Measurements from ENCODE around the gene GSDMA.

Gene GSDMA

DNA sequence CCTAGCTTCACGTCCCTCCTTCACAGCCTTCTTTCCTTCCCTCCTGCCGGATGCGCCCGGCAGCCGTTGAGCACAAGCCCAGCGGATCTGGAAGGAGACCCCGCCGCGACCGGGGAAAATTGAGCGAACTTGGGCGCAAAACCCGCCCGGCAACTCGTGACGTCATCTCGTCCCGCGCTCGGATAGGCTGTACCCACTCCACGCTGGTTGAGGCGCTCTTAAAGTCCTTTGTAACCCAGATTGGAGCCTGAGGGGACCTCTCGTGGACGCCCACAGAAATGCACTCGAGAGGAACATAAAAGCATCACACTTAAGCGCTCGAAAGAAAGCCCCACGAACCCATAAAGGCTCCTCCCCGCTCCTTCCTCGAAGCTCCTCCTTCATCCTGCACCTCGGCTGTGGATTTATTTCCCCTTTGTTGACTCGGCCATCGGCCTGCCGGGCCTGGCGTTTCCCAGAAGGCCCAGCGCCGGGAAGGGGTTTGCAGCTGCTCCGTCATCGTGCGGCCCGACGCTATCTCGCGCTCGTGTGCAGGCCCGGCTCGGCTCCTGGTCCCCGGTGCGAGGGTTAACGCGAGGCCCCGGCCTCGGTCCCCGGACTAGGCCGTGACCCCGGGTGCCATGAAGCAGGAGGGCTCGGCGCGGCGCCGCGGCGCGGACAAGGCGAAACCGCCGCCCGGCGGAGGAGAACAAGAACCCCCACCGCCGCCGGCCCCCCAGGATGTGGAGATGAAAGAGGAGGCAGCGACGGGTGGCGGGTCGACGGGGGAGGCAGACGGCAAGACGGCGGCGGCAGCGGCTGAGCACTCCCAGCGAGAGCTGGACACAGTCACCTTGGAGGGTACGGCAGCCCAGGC is 17.8 kb downstream of the GSDMA start, which contains the start of gene PSMD3 (continued):
- TF ChIP-seq, protein P1, sequence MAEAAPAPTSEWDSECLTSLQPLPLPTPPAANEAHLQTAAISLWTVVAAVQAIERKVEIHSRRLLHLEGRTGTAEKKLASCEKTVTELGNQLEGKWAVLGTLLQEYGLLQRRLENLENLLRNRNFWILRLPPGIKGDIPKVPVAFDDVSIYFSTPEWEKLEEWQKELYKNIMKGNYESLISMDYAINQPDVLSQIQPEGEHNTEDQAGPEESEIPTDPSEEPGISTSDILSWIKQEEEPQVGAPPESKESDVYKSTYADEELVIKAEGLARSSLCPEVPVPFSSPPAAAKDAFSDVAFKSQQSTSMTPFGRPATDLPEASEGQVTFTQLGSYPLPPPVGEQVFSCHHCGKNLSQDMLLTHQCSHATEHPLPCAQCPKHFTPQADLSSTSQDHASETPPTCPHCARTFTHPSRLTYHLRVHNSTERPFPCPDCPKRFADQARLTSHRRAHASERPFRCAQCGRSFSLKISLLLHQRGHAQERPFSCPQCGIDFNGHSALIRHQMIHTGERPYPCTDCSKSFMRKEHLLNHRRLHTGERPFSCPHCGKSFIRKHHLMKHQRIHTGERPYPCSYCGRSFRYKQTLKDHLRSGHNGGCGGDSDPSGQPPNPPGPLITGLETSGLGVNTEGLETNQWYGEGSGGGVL (tag by site-specific recombination; IDR thresholded peaks at IDR 0.05) = no peak; the same call in none of the 2 replicates
- TF ChIP-seq, protein P2, sequence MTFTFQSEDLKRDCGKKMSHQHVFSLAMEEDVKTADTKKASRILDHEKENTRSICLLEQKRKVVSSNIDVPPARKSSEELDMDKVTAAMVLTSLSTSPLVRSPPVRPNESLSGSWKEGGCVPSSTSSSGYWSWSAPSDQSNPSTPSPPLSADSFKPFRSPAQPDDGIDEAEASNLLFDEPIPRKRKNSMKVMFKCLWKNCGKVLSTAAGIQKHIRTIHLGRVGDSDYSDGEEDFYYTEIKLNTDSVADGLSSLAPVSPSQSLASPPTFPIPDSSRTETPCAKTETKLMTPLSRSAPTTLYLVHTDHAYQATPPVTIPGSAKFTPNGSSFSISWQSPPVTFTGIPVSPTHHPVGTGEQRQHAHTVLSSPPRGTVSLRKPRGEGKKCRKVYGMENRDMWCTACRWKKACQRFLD (tag by site-specific recombination; IDR thresholded peaks at IDR 0.05) = peak; percentile 73; the same call in 1 of the 2 replicates
- TF ChIP-seq ZNF16 (tag by site-specific recombination; IDR thresholded peaks at IDR 0.05; ENCODE audit: low read depth) (peak; percentile 77), ZNF777 (tag by site-specific recombination; IDR thresholded peaks at IDR 0.05; ENCODE audit: borderline replicate concordance) (peak; percentile 97), ZNF76 (tag by site-specific recombination; IDR thresholded peaks at IDR 0.05; ENCODE audit: borderline replicate concordance, low read depth) (peak; percentile 98), ZNF121 (tag by site-specific recombination; IDR thresholded peaks at IDR 0.05) (peak; percentile 80), ZNF184 (tag by site-specific recombination; IDR thresholded peaks at IDR 0.05) (peak; percentile 87; the same call in 1 of the 2 replicates), GLI2 (tag by site-specific recombination; IDR thresholded peaks at IDR 0.05; ENCODE audit: borderline replicate concordance, low read depth) (no peak), ZNF768 (tag by site-specific recombination; IDR thresholded peaks at IDR 0.05) (no peak), ZNF561 (tag by site-specific recombination; IDR thresholded peaks at IDR 0.05; ENCODE audit: borderline replicate concordance) (peak; percentile 93), ZNF785 (tag by site-specific recombination; IDR thresholded peaks at IDR 0.05) (no peak)
- TF ChIP-seq, protein P3, sequence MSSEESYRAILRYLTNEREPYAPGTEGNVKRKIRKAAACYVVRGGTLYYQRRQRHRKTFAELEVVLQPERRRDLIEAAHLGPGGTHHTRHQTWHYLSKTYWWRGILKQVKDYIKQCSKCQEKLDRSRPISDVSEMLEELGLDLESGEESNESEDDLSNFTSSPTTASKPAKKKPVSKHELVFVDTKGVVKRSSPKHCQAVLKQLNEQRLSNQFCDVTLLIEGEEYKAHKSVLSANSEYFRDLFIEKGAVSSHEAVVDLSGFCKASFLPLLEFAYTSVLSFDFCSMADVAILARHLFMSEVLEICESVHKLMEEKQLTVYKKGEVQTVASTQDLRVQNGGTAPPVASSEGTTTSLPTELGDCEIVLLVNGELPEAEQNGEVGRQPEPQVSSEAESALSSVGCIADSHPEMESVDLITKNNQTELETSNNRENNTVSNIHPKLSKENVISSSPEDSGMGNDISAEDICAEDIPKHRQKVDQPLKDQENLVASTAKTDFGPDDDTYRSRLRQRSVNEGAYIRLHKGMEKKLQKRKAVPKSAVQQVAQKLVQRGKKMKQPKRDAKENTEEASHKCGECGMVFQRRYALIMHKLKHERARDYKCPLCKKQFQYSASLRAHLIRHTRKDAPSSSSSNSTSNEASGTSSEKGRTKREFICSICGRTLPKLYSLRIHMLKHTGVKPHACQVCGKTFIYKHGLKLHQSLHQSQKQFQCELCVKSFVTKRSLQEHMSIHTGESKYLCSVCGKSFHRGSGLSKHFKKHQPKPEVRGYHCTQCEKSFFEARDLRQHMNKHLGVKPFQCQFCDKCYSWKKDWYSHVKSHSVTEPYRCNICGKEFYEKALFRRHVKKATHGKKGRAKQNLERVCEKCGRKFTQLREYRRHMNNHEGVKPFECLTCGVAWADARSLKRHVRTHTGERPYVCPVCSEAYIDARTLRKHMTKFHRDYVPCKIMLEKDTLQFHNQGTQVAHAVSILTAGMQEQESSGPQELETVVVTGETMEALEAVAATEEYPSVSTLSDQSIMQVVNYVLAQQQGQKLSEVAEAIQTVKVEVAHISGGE (tag by site-specific recombination; conservative IDR thresholded peaks at IDR 0.05; ENCODE audit: low read depth) = peak; percentile 94
- TF ChIP-seq, protein P4, sequence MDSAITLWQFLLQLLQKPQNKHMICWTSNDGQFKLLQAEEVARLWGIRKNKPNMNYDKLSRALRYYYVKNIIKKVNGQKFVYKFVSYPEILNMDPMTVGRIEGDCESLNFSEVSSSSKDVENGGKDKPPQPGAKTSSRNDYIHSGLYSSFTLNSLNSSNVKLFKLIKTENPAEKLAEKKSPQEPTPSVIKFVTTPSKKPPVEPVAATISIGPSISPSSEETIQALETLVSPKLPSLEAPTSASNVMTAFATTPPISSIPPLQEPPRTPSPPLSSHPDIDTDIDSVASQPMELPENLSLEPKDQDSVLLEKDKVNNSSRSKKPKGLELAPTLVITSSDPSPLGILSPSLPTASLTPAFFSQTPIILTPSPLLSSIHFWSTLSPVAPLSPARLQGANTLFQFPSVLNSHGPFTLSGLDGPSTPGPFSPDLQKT (IDR thresholded peaks at IDR 0.05; ENCODE audit: borderline replicate concordance, low read depth, low read length) = no peak
- TF ChIP-seq, protein P5, sequence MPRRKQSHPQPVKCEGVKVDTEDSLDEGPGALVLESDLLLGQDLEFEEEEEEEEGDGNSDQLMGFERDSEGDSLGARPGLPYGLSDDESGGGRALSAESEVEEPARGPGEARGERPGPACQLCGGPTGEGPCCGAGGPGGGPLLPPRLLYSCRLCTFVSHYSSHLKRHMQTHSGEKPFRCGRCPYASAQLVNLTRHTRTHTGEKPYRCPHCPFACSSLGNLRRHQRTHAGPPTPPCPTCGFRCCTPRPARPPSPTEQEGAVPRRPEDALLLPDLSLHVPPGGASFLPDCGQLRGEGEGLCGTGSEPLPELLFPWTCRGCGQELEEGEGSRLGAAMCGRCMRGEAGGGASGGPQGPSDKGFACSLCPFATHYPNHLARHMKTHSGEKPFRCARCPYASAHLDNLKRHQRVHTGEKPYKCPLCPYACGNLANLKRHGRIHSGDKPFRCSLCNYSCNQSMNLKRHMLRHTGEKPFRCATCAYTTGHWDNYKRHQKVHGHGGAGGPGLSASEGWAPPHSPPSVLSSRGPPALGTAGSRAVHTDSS (tag by site-specific recombination; IDR thresholded peaks at IDR 0.05) = peak; percentile 32; the same call in 1 of the 2 replicates
- TF ChIP-seq, protein P6, sequence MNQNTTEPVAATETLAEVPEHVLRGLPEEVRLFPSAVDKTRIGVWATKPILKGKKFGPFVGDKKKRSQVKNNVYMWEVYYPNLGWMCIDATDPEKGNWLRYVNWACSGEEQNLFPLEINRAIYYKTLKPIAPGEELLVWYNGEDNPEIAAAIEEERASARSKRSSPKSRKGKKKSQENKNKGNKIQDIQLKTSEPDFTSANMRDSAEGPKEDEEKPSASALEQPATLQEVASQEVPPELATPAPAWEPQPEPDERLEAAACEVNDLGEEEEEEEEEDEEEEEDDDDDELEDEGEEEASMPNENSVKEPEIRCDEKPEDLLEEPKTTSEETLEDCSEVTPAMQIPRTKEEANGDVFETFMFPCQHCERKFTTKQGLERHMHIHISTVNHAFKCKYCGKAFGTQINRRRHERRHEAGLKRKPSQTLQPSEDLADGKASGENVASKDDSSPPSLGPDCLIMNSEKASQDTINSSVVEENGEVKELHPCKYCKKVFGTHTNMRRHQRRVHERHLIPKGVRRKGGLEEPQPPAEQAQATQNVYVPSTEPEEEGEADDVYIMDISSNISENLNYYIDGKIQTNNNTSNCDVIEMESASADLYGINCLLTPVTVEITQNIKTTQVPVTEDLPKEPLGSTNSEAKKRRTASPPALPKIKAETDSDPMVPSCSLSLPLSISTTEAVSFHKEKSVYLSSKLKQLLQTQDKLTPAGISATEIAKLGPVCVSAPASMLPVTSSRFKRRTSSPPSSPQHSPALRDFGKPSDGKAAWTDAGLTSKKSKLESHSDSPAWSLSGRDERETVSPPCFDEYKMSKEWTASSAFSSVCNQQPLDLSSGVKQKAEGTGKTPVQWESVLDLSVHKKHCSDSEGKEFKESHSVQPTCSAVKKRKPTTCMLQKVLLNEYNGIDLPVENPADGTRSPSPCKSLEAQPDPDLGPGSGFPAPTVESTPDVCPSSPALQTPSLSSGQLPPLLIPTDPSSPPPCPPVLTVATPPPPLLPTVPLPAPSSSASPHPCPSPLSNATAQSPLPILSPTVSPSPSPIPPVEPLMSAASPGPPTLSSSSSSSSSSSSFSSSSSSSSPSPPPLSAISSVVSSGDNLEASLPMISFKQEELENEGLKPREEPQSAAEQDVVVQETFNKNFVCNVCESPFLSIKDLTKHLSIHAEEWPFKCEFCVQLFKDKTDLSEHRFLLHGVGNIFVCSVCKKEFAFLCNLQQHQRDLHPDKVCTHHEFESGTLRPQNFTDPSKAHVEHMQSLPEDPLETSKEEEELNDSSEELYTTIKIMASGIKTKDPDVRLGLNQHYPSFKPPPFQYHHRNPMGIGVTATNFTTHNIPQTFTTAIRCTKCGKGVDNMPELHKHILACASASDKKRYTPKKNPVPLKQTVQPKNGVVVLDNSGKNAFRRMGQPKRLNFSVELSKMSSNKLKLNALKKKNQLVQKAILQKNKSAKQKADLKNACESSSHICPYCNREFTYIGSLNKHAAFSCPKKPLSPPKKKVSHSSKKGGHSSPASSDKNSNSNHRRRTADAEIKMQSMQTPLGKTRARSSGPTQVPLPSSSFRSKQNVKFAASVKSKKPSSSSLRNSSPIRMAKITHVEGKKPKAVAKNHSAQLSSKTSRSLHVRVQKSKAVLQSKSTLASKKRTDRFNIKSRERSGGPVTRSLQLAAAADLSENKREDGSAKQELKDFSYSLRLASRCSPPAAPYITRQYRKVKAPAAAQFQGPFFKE (tag by site-specific recombination; IDR thresholded peaks at IDR 0.05; ENCODE audit: borderline replicate concordance) = 0 out of 2 replicates have a peak, but pooled peaks have one; percentile 65
- TF ChIP-seq, protein P7, sequence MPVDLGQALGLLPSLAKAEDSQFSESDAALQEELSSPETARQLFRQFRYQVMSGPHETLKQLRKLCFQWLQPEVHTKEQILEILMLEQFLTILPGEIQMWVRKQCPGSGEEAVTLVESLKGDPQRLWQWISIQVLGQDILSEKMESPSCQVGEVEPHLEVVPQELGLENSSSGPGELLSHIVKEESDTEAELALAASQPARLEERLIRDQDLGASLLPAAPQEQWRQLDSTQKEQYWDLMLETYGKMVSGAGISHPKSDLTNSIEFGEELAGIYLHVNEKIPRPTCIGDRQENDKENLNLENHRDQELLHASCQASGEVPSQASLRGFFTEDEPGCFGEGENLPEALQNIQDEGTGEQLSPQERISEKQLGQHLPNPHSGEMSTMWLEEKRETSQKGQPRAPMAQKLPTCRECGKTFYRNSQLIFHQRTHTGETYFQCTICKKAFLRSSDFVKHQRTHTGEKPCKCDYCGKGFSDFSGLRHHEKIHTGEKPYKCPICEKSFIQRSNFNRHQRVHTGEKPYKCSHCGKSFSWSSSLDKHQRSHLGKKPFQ (tag by site-specific recombination; IDR thresholded peaks at IDR 0.05) = no peak
- TF ChIP-seq, protein P8, sequence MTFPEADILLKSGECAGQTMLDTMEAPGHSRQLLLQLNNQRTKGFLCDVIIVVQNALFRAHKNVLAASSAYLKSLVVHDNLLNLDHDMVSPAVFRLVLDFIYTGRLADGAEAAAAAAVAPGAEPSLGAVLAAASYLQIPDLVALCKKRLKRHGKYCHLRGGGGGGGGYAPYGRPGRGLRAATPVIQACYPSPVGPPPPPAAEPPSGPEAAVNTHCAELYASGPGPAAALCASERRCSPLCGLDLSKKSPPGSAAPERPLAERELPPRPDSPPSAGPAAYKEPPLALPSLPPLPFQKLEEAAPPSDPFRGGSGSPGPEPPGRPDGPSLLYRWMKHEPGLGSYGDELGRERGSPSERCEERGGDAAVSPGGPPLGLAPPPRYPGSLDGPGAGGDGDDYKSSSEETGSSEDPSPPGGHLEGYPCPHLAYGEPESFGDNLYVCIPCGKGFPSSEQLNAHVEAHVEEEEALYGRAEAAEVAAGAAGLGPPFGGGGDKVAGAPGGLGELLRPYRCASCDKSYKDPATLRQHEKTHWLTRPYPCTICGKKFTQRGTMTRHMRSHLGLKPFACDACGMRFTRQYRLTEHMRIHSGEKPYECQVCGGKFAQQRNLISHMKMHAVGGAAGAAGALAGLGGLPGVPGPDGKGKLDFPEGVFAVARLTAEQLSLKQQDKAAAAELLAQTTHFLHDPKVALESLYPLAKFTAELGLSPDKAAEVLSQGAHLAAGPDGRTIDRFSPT (tag by site-specific recombination; IDR thresholded peaks at IDR 0.05) = no peak
